Fibroblast of peridontal ligament (primary cell): Measurements from ENCODE around the gene GARIN3.

Experiments
- DNase-seq: peaks from one replicate; pipeline ENCODE4 v3.0.0-alpha.2; 2010; ENCODE audit errors: extremely low read depth

The GARIN3 gene

DNA sequence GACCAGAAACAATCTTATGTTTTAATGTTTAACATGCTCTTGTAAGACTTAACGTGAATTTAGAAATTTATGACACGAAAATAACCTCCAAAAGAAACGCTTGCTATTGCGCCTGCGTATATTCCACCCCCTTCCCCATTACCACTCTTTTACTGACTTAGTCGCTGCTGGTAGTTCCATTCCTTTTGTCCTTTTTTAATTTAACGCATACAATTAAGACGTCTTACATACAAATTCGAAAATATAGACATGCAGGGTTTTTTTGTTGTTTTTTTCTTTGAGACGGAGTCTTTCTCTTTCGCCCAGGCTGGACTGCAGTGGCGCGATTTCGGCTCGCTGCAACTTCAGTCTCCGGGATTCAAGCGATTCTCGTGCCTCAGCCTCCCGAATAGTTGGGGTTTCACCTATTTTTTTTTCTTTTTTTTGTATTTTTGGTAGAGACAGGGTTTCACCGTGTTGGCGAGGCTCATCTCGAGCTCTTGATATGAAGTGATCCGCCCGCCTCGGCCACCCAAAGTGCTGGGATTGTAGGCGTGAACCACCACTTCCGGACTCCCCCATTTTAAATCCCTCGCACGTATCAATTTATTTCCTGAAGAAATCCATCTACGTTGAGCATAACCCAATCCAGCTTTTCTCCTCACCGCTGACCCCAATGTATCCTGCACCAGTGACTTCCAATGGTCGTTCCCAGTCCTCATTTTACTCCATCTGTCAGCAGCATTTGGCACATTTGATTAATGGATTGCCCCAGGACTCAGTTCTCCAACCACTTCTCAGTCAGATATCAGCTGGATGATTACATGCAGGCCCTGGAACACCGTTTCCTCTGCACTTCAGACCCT, 22.7 kb downstream of the GARIN3 start:
- DNase-seq = peak; percentile 39

- peak; percentile 100 for DNase-seq
Measured at GRCh38 chr5:157142317-157143126, 23.5 kb downstream of the GARIN3 start, which contains the start of gene MED7. Gene MED7 (minus strand): TSS chr5:157142865. CDS start chr5:157139431, 3,434 bp downstream.

DNA sequence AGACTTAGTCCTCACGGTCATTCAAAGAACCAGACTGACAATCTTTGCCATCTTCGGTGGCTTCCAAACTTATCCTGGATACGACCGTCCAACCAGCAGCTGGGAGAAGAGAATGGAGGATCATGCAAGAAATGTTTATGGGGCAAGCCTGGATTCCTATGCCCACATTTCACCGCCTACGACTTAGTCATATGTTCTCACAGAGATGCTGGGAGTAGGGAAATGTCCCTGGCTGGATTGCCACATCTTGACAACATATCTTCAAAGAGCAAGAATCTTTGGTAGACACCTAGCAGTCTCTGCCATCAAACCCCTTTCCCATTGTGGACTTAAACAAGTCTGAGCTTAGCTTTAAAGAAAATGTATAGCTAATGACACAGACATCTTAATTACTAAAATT, 28.4 kb downstream of the GARIN3 start:
- DNase-seq = no peak

DNA sequence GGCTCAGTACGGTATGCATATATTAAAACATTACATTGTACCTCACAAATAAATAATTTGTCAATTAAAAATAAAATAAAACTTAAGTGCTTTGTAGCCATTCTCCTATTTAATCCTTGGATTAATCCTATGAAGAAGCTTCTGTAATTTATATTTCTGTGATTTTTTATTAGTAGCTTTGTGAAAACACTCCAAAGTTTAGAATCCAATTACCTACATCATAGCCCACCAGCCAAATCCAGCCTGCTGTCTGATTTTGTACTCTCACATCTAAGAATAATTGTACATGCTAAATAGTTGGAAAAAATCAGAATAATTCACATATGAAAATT, 33.8 kb downstream of the GARIN3 start:
- no peak for DNase-seq

DNA sequence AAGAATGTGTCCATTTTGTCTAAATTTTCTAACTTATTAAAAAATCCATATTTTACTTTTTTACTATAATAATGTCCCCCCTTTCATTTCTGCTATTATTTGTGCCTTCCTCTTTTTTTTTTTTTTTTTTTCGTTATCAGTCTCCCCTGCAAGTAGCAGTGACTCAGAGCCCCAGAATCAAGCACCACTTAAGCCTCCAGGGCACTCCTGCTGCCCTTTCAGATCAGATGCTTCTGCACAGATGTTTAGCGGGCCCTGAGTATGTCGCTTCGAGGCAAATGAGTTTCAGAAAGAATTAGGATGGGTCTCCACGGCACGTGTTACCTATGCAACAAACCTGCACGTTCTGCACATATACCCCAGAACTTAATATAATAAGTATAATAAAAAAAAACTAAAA, 35.1 kb downstream of the GARIN3 start:
- no peak for DNase-seq

DNA sequence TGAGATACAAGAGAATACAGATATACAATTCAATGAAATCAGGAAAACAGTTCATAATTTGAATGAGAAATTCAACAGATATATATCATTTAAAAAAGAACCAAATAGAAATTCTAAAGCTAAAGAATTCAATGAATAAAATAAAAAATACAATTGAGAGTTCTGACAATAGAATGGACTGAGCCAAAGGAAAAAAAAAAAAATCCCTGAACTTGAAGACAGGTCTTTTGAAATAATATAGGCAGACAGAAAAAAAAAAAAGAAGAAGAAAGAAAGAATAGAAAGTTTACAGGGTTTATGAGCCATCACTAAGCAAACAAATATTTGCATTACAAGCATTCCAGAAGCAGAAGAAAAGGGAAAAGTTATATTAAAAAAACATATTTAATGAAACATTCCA, 44.4 kb downstream of the GARIN3 start:
- no peak for DNase-seq

- DNase-seq = no peak
Measured at GRCh38 chr5:157120102-157120501, 46.0 kb downstream of the GARIN3 start.

- DNase-seq = no peak
Measured at GRCh38 chr5:157116483-157116954, 49.5 kb downstream of the GARIN3 start.

GRCh38 chr5:157115502-157115901, 50.6 kb downstream of the GARIN3 start:
- DNase-seq = no peak

DNA sequence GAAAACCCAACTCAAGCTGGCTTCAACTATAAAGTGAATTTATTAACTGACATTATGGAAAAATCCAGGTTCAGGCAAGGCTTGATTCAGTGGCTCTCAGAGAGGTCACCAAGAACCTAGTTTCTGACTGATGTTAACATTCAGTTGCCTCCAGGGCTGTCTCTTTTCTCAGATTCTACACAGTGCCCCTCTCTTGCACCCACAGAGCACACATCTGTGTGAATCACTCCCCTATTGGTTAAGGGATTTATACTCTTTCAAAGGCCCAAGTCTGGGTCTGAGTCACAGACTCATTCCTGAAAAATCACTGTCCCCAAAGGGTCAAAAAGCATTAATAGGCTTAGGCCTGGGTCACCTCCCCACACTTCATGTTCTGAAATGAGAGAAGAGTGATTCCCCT, 51.1 kb downstream of the GARIN3 start:
- no peak for DNase-seq

DNA sequence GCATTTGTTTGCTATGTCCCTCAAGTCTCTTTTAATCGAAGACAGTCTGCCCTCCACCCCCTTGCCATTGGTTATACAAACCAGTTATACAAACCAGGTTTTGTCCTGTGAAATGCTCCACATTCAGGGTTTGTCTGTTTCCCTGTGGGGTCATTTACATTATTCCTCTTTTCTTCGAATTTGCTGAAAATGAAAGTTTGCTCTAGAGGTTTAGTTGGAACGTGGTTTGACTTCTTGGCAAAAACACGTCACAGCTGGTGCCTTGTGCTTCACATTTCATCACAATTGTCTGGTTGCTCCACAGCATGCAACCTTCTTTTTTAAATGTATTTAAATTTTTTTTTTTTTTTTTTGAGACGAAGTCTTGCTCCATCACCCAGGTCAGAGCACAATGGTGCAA, 53.1 kb downstream of the GARIN3 start:
- peak; percentile 65 for DNase-seq
